IPS-NIHi7 (cell line): ENCODE measurements around the gene TNRC18.
"Not testable (repeated sequence)": the region's sequence is repeated elsewhere in the genome, so short reads cannot be mapped to it uniquely, and the experiment has no call there.

Experiments
- DNase-seq: peaks from one replicate; pipeline ENCODE4 v3.0.0; 2012; ENCODE audit warnings: mixed read lengths; ENCODE audit errors: extremely low spot score

The TNRC18 gene

DNA sequence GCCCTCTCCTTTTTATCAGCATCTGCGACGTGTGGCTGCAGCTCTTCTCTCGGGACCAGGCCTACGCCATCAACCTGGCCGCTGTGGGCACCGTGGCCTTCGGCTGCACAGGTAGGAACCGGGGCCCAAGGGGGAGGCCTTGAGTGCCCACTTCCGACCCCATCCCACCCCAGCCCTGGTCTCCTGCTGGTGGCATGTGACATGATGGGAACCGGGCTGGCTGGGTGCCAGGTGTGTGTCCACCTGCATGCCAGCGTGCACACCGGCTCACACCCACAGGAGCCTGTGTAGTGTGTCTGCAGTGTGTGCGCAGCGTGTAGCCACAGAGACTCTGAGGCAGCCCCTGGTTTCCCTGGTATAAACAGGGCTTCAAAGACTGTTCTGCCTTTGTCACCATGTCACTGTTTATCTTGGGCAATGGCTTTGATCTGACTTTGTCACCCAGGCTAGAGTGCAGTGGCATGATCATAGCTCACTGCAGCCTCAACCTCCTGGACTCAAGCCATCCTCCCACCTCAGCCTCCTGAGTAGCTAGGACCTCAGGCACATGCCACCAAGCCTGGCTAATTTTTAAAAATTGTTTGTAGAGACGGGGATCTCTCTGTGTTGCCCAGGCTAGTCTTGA lies 131.8 kb downstream of the TNRC18 start:
- not testable (repeated sequence) for DNase-seq

DNA sequence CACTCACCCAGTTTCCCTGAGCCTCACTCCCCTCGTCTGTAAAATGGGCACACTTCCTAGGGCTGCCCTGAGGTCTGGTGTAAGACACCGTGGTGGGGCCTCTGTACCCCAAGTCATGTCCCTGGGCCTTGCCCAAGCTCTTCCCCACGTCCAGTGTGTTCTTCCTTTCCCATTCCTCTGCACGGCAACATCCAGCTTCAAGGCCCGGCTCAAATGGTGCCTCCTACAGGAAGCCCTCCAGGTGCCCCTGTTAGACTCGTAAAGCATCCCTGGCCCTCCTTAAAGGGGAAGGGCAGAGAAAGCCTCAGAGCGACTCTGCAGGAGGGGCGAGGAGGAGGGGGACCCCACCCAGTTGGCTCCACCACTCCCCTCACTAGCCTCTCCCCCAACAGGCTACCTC lies 132.3 kb downstream of the TNRC18 start:
- no peak for DNase-seq

DNA sequence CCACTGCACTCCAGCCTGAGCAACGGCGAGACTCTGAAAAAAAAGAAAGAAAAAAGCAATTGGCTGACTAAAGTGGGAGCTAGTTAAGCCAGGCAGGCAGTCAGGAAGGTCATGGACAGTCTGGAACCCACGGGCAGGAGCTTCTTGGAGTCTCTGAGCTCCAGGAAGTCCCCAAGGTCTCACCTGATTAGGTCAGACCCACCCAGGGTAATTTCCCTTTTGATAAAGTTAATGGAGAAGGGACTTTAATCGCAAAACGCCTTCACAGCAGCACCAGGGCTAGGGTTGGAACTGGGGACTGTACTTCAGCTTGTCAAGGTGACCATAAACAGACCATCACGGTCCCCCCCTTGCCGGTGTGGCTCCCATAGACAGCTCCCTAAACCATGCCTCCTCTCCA lies 134.3 kb downstream of the TNRC18 start:
- DNase-seq: no peak

DNA sequence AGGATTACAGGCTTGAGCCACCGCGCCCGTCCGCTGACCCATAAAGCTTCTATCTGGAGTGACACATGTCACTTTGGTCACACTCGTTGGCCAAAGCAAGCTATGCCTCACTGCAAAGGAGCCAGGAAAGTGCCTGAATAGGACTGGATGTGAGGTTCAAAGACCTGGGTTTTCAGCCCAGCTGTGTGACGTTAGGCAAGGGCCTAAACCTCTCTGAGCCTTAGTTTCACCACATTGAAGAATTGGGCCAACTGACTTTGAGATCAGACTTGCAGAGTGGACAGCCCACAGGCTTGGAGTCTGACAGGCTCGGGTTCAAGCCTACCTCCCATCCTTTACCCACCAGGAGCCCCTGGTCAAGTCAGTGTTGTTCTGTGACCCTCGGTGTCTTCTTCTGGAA lies 135.1 kb downstream of the TNRC18 start:
- DNase-seq: not testable (repeated sequence)

DNA sequence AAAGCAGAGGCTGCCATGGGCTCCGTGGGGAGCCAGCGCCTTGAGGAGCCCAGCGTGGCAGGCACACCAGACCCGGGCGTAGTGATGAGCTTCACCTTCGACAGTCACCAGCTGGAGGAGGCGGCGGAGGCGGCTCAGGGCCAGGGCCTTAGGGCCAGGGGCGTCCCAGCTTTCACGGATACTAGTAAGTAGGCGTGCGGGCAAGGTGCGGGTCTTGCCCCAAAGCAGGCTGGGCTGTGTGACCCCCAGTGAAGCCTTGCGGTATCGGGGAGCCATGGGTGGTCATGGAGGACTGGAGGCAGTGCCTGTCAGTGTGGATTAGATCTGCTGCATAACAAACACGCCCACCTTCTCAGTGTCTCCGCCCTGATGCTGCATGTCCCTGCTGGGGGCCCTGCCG lies 135.8 kb downstream of the TNRC18 start:
- DNase-seq: no peak

DNA sequence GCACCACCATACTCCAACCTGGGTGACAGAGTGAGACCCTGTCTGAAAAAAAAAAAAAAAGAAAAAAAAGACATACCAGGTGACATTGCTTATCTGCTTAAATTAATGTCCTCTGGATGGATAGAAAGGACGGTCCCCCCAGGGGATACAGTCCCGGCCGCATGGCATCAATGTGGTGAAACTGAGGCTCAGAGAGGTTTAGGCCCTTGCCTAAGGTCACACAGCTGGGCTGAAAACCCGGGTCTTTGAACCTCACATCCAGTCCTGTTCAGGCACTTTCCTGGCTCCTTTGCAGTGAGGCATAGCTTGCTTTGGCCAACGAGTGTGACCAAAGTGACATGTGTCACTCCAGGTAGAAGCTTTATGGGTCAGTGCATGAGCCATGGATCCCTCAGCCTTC lies 136.3 kb downstream of the TNRC18 start:
- DNase-seq: not testable (repeated sequence)

DNA sequence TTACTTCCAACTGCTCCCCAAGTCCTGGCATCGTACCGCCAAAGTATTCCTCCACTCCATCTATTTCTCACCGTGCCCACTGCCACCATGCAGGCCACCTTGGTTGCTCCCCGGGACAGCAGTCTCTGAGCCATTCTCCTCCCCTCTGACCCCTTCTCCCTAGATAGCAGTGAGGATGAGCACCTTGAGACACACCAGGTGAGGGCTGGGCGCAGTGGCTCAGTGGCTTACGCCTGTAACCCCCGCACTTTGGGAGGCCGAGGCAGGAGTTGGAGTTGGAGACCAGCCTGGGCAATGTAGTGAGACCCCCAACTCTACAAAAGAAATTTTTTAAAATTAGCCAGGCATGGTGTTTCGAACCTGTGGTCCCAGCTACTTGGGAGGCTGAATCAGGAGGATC lies 136.7 kb downstream of the TNRC18 start:
- DNase-seq: no peak

DNA sequence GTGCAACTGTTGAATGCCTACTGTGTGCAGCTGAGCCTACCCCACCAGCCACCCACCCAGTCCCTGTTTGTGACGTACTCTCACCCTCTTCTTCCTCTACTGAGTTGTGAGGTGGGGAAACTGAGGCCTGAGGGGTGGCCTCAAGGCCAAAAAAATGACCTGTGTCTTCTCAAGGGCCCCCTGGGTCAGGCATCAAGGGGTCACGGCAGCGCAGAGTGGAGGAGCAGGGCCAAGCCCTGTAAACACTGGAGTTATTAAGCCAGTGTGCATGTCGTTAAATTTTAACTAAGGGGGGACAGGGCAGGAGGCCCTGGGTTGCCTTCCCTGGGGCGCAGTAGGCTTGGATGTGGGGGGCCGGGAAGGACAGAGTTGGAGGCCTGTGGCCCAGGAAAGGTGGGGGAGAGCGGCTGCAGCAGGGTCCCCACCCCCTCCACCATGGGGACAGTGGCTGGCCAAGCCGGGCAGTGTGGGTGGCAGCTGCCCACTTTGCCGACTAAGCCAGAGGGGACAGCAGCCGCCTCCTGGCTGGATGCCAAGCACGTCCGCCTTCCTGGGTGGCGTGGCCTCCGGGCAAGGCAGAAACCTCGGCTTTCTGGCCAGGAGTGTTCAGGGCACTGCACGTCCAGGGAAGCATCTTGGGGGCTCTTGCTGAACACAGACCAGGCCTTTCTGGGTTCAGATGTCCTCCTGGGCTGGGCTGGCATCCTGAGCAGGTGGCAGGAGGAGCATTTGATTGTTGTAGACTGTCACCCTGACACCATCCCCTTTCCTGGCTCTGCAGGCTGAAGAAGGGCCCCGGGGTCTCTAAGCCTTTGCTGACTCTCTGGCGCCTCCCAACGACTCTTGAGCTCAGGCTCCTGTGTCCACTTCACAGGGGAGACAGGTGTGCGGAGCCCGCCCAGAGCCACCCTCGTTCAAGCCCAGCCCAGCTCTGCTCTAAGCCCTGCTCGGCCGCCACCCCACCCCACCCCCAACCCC lies 139.0 kb downstream of the TNRC18 start:
- DNase-seq: peak; percentile 85

DNA sequence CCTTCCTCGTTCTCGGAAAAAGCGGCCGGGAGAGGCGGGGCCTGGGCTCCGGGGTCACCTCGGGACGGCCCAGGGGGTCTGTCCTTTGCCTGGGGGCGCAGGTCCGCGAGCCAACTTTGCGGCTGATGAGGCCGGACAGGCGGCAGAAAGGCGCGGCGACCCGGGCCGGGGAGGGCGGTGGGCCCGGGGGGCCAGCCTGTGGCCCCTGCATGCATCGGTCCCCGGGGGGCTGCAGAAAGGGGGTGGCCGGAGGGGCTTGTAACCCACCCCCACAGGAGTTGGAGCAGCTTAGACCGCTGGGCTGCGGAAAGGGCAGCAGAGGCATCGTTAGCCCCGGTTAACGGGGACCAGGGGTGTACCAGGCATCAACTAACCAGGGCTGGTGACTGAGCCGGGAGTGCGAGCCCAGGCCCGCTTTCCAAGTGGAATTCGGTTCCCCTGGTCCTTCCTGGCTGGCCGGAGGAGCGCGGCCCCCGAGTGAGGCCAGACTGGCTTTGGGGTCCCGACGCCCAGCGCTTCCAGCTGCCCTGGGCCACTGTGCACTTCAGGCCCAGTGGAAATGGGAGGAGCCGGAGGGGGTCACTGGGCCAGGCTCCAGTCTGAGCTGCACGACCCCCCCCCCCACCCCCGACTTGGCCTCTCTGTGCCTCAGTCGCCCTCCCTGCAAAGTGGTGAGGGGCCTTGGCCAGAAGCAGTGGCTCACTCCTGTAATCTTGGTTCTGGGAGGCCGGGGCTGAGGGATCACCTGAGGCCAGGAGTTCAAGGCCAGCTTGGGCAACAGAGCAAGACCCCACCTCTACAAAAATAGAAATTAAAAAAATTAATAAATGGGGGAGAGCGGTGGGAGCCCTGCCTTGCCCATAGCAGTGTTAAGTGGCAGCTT lies 140.0 kb downstream of the TNRC18 start:
- no peak for DNase-seq

DNA sequence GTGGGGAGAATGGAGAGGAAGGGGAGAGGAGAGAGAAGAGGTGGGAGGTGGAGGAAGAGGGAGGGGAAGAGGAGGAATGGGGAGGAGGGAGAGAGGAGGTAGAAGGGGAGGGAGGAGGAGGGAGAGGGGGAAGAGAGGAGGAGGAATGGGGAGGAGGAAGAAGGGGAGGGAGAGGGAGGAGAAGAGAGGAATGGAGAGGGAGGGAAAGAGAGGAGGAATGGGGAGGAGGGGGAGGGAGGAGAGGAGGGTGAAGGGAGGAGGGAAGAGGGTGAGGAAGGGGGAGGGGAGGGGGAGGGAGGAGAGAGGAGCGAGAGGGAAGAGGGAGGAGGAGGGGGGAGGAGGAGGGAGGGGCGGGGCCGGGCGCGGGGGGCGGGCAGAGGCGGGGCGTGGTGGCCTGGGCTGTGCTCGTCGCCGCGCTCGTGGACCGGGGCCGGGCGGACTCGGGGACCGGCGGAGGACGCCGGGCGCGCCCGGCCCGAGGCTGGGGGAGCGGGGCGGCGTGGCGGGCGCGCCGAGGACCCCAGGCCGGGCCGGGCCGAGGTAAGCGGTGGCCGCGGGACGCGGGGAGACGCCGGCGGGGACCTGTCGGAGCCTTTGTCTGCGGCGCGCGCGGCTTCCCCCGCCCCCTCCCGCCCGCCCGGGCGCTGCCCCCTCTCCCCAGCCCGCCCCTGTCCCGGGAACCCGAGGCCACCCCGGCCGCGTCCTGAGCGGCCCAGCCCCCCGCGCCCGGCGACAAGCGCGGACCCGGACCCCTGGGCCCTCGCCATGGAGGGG lies 140.9 kb downstream of the TNRC18 start, which contains the start of gene SLC29A4:
TSS of gene SLC29A4 (plus strand) at position 401 of the 774 bp plus-strand sequence. CDS start 4,874 bp downstream, outside the sequence.
- DNase-seq: no peak

DNA sequence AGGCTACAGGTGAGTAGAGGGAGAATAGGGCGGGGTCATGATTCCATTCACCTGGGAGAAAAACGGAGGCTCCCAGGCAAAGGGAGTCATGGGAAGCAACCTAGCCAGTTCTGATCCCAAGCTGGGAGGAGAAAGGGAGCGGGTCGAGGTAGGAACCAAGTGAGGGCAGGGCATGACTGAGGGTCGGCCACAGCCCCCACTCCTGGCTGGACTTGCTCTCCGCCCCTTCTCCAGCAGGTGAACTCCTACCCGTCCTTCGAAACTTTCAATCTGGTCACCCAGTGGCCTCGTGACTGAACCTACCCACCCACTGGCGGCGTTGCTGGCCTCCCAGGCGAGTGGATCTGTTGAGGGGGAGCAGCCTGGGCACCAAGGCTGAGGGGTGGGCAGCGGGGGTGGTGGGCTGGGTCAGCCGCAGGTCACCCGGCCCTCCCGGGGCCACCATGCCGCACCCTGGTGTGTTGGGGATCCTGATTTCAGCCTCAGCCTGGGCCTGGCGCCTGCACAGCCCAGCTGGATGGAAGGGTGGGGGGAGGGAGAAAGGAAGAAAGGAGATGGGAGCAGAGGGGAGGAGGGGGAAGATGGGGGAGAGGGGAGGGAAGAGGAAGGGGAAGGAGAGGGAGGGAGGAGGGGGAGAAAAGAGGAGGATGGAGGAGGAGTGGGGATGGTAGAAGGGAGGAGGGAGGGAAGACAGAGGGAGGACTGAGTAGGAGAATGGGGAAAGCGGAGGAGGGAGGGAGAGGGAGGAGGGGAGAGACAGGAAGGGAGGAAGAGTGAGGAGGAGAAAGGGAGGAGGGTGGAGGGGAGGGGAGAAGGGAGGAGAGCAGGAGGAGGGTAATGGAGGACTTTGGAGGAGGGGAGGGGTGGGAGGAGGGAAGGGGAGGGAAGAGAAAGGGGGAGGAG lies 141.8 kb downstream of the TNRC18 start:
- not testable (repeated sequence) for DNase-seq

DNA sequence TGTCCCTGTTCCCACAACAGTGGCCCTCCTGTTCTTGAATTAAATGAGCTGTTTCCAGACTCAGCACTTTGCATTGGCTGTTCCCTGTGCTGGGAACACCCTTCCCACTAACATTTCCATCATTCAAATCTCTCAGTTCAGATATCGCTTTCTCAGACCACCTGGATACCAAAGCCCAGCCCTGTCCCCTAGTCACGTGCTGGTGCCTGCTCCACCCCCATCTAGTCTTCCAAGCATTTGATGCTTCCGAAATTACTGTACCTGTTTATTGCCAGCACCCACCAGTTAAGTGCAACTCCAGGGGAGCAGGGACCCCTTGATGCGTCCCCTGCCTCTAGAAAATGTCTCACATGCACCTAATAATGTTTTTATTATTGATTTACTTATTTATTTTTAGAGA lies 143.9 kb downstream of the TNRC18 start:
- DNase-seq: no peak

DNA sequence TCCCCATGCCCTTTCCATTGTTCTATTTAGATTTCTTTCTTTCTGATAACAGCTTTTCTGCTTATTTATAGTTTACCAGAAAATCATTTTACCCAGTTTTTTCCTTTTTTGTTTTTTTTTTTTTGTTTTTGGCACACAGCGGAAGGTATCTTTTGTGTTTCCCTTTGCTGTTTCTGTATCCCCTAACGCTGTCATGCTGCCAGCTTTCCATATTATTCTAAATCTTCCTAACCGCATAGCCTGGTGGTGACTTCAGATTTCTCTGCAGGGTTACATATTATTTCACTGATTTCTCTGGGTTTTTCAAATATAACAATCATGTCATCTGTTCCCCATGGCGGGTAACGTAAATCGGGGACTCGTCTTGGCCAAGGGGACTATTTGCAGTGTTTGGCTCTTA lies 144.9 kb downstream of the TNRC18 start:
- DNase-seq: no peak

DNA sequence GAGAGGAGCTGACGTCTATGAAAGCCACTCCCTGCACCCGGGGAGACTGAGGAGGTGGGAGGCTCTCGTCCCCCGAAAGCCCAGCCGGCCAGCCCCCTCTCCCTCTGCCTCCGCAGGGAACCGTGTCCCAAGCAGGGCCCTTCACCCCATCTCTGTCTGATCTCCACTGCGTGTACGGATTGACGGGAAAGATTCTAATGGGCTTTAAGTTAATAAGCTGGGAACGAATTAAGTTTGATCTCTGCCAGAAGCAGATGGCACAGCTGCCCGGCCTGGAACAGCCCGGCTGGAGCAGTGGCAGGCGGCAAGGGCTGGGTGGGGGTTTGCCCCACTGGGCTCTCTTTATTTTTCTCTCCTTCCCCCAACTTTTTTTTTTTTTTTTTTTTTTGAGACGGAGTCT lies 147.0 kb downstream of the TNRC18 start:
- DNase-seq: no peak

DNA sequence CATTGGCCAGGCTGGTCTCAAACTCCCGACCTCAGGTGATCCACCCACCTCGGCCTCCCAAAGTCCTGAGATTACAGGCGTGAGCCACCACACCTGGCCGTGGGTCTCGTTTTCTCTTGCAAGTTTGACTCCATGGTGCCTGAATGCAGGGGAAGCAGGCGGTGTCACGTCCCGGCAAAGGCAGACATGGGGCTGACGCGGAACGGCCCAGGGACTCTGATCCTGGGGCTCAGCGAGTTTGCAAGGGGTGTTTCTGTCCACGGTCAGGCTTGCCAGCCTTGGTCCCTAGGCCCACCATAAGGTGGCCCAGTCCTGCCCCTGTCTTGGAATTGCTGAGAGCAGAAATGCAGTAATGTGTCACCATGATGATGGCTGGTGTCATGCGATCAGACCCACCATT lies 147.5 kb downstream of the TNRC18 start:
- not testable (repeated sequence) for DNase-seq

DNA sequence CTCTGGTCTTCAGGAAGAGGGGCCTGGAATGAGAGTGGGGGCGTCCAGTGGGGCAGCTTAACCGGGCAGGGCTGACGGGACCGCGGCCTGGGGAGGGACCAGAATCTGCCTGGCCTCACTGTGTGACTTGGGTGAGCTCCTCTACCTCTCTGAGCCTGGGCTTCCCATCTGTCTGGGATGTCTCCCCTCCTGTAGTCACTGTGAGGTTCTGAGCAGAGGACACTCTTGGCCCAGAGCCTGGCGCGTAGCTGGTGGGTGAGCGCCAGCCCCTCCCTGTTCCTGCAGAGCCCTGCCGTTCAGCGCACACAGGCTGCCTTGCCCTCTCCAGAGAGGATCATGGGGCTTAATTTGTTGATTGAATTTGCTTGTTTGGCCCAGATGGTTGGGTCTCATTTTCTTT lies 148.1 kb downstream of the TNRC18 start:
- not testable (repeated sequence) for DNase-seq

DNA sequence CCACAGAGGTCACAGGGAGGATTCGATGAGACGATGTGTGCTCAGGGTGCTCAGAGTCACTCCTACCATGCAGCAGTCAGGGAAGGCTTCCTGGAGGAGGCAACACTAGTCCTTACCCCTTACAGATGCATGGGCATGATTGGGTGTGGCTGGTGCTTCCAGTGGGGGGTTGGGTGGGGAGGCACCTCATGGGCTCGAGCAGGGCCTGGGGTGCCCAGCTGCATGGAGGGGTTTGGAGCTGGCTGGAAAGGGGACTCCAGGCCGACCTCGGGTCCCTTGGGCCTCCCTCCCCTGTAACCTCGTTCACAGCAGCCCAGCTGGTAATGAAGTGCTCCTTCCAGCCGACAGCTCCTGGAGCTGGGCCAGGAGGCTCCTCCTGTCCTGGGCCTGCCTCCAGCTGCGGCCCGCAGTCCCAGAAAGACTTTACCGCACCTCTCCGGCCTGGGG lies 148.6 kb downstream of the TNRC18 start:
- not testable (repeated sequence) for DNase-seq

DNA sequence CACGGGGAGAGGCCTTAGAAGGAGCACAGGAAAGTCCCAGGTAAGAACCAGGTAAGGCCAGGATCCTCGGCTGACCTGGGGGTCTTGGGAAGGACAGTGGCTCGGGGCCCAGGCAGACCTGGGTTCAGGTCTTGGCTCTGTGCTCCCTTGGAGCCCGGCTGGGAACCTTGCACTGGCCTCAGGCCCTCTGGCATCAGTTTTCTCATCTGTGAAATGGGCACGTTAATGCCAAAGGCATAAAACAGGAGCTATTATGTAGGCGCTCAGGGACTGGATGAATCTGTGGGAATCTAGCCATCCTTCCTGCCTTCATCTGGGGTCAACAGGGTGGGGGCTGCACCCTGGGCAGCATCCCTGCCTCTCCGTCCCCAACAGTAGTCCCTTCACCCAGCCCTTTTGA lies 149.2 kb downstream of the TNRC18 start:
- DNase-seq: no peak

DNA sequence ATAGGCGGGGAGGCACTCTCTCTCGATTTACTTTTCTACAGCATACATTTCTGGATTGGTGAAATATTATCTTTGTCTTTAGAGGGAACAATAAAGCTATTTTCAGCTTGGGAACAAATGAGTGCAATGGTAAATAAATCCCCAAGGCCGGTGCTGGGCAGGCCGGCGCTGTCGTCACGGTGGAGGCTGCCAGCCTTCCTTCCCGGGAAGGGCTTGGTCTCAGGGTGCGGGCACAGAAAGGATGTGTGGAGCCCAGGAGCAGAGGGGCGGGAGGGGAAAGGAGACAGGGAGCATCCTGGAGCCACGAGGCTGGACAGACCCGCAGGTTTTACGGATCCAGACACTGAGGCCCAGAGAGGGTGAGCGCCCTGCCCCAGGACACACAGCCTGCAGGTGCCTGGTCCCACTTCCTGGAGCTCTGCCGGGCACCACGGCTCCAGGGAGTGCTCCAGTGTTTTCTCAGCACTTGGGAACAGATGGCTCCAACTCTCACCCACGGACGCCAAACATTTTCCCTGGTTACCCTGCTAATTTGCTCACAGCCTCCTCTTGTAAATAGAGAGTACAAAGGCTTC lies 149.7 kb downstream of the TNRC18 start:
- not testable (repeated sequence) for DNase-seq

DNA sequence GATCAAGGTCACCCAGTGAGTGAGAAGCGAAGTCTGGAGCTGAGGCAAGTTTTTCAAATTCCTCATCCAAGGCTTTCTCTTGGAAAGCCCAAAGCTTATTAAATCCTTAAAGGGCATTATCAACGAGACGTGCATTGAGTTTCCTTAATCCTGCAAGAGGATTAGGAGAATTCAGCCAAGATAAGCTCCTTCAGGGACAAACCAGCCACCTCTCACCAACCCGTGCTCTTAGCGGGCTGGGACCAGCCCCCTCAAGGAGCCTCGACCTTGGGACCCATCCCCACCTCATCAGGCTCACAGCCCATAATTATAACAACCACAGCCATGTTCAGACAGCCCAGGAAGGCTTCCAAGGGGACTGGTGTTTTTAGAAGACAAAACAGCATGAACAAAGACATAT lies 152.8 kb downstream of the TNRC18 start:
- no peak for DNase-seq
